Kidney capillary endothelial cell (primary cell): ENCODE measurements around the gene LIMD2.
A peak's percentile ranks its signal among the peaks of the same experiment; 100 is the strongest.

Source experiments
- DNase-seq: peaks from one replicate; pipeline ENCODE4 v3.0.0-alpha.2; 2018; ENCODE audit warnings: low spot score

Gene LIMD2

DNA sequence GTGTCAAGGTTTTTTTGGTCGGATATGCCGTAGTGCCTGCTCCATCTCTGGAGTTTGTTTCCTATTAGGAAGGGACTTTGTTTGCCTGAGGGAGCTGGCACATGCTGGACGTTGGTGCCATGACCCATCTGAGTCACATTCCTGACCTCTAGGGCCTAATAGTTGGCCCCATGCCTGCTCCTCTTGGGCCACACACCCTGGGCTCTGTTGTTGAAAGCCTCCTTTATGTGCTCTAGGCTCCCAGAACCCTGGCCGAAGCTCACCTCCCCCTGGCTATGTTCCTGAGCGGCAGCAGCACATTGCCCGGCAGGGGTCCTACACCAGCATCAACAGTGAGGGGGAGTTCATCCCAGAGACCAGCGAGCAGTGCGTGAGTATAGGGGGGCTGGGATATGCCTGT lies 18.4 kb downstream of the LIMD2 start:
- no peak for DNase-seq

DNA sequence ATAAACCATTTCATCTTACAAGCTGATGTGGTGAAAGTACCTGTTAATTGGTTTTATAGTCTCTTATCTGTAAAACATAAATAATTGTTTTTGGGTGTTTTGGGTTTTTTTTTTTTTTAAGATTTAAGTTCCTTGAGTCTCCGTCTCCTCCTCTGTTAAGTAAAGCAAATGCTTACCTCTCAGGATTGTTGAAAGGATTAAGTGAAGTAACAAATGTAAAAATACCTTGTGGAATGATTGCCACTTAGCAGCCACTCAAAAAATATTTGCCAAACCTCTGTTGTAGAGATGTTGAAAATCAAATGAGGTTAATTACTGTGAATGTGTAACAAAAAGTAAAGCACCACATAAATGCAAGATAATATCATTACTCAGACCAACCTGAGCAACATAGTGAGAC lies 19.2 kb downstream of the LIMD2 start:
- DNase-seq, result no peak

DNA sequence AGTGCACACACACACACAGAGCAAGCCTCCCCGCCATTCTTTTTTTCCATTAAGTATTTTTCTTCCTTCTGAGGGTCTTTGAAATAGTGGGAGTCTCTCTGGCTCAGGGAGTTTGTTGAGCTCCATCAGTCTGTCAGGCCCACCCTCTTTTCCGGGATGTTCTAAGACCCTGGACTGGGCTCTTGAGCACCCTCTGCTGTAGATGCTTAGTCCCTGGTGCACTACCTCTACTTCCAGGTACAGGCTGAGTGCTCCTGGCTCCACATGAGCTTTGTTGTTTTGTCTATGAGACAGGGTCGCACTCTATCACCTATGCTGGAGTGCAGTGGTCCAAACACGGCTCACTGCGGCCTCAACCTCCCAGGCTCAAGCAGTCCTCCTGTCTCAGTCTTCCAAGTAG lies 20.7 kb downstream of the LIMD2 start:
- no peak for DNase-seq

DNA sequence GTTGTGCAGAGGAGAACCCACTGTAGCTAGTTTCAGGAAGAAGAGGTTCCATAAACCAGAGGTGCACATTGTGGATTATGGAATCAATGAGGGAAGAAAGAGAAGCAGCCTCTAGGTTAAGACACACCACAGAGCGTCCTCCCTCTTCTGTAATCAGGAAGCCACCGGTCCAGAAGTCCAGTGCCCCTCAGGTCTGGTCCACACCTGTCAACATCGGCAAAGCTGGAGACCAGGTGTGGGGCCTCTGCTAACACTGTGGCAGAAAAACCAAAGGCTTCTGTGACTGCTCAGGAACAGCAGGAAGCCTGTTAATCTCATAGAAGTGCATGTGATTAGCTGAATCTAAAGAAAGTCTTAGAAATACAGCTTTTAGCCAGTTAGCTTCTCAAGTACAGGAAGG lies 23.3 kb downstream of the LIMD2 start:
- no peak for DNase-seq

DNA sequence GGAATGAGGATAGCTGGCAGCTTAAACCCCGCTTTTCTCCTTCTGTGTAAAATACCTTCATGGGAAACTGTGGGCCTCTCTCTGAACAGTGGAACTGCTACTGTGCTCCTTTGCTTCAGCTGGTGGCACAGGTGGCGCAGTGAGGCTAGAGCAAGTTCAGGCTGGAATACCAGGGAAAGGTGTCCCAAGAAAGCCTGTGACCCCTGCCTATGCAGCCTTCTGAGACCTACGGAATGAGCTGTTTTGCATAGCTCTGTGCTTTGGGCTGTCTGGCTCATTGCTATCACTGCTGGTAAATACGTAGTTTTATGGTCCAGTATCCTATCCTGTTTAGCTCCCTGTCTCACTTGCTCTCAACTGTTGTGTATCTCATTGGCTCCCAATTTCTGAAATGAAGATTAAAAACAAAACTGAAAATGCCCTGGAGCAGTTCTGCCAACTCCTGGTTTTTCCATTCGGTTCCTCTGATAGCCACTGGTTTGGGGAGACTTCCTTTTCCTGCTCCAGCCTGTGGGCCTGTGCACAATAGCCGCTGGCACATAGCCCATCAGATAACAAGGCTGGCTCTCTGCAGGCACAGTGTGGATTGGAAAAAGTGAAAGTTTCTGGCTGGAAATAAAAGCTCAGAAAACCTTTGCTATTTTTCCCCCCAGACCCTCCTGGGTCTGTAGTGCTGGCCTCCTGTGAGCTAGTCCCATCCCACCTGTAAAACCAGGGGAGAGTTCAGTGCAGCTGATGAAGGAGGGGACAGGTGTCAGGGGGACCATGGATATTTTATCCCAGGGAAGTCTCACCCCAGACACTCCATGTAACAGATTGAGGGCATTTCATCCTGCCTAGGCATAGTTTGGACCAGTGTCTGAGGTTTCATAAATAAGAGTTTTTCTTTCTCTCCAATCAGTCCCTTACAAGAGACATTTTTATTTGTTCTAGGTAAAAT lies 24.0 kb downstream of the LIMD2 start:
- DNase-seq, result peak; percentile 93

DNA sequence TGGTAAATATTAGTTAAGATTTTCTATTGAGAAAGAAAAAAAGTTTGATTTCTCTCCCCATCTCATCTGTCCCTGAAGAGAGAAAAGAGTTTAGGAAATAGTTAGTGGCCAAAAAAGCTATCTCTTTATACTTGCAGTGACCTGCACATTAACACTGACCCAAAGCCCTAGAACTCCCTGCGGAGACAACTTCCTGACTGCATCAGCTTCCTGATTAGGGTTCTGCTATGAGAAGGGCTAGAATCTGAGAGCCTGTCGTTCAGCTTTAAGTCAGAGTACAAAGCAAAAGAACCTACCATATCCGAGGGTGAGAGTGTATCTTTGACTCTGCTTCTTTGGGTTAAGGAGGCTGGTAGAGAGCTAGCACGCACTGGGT lies 24.7 kb downstream of the LIMD2 start:
- peak; percentile 64 for DNase-seq

DNA sequence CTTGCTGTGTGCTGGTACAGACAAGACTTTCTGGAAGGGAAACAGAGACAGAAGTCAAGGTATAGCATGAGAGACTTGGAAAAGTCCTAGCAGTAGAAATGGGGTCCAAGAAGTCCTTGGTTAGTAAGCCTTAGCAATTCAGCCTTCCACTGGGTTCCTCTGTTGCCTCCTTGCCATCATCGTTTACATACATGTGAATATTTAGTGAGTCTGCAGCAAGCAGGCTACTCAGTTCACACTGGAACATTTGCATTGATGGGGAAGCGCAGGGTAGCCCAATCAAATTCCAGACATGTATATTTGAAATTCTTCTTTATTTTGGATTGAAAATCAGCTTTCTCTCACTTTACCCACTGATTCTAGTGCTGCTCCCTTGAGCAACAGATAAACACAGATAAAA lies 27.1 kb downstream of the LIMD2 start:
- DNase-seq, result no peak

DNA sequence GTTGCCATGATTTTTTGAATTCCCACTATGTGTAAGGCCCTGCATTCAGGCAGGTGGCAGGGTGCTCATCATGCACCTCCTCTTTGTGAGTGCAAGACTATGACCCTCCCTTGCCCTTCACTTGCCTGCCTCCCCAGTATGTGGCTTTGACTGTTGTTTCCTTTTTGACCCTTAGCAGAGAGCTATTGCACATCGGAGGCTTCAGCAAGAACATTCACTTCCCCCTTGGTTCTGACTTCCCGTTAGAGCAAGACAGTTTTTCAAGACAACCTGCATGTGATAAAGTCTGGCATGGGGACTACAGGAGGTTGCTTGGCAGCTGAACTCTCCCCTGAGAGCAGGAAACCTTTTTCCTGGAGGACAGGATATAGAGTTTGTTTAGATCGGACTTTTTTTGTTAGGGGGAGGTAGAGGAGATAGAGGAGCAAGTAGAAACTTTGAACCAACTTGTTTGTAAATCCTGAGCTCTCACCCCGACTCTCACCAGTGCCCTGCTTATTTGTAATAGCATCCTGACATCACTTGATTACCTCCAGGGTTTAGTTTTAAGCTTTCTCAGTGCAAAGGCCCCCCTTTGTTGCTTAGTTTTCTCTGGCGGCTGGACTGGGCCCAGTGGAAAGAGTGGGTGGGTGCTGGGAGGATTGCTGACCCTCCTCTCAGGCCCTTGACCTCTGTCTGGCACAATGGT lies 34.3 kb downstream of the LIMD2 start:
- peak; percentile 44 for DNase-seq

DNA sequence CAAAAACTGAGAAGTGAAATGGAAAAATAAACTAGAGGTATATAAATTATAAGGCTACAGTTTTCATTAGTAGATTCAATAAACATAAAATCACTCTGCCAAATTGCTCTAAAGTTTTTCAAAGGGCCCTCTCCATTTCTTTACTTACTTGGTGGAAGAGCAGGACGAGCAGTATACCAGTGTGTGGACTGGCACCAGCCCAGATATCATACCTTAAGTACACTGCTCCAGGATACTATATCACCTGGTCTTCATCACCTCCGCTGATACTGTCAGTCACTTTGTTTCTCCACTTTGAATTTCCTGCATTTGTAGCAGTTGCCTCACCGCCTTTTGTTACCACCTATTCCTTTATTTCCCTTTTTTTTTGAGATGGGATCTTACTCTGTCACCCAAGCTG lies 40.1 kb downstream of the LIMD2 start:
- no peak for DNase-seq

DNA sequence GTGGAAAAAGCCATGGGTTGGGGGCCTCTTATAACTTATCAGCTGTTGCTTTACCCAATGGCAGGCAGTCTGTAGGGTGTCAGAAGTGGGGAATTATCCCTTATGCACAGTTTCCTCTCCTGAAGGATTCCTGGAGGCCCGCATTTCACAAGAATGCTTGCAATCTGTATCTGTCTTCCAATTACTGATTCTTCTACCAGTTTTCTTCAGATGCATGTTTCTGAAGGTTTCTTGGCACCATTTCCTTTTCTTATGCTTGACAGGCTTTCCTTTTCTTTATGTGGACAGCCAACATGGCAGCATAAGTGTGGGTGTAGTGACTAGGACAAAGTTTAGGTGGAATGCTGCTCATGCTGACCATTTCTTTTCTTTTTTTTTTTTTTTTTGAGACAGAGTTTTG lies 41.6 kb downstream of the LIMD2 start:
- no peak for DNase-seq

DNA sequence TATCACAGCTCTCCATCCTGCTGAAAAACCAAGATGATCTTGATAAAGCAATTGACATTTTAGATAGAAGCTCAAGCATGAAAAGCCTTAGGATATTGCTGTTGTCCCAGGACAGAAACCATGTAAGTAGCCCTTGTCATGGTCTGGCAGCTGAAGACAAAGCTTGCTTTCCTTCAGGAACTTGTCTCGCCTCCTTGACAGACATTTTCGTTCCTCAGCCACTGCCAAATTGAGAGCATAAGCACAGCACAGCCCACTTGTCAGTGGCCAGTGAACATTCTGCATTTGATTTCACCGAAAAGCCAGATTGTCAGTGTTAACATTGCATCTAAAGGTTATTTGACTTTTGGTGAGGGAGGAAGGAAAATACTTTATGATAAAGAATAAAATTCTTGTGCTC lies 42.1 kb downstream of the LIMD2 start:
- no peak for DNase-seq

DNA sequence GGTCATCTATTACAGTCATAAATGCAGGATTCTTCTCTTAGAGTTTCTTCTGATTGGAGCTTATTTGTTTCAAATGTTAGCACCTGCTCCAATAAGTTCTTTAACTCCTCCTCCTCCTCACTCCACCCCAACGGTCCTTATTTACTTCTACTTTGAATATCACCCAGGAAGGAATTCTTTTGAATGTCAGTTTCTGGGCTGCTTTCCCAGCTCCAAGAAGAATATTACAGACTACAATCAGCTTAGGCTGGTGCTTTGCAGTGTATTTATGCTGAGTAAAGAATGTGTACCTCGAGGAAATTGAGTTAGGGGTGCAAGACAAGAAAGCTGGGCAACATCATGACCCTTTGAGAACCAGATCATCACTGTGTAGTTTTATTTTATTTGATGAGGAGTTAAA lies 46.9 kb downstream of the LIMD2 start:
- DNase-seq, result no peak

DNA sequence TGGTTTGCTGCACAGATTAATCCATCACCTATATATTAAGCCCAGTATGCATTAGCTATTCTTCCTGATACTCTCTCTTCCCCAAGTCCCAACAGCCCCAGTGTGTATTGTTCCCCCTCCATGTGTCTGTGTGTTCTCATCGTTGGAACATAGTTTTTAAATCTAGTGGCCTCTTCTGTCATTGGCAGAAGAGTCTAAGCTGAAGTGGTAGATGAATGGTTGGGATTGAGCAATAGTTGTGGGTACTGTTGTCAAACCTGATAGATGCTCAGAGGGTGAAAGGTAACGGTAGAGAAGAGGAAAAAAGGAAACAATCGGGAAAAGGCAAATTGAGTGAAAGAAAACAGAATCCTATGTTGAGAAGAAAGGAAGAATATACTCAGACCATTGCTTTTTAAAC lies 47.8 kb downstream of the LIMD2 start:
- no peak for DNase-seq

DNA sequence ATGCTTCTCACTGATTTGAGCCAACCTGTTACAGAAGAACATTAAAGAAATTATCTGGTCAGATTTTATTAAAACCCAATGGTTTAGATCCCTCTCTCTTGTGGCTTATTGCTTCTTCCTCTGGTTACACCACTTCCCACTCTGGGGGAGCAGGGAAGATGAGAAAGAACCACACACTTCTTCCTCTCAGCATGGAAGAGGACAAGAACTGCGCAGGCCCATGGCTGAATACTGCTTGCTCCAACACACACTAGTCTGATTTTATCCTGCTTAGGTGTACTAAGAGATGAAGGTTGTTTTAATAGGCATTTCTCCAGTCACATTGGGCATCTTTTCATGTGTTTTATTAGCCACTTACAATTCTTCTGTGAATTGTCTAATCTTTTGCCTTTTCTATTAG lies 50.1 kb downstream of the LIMD2 start:
- no peak for DNase-seq

DNA sequence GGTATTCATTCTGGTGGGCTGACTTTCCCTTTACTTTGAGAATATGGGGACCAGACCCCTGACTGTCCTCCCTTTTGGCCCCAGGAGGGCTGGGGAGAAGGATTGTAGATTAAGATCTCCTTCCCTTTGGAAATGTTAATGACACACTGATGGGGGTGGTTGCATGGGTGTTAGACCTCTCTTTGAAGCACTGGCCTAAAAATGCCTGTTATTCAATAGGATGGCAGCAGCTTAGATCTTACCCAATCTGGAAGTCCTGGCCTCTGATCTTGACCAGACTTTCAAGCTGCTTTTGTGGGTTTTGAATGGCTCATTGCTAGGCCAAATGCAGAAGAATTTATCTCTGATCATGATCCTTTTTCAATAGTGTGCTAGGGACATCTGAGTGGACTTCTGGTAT lies 52.0 kb downstream of the LIMD2 start:
- no peak for DNase-seq

DNA sequence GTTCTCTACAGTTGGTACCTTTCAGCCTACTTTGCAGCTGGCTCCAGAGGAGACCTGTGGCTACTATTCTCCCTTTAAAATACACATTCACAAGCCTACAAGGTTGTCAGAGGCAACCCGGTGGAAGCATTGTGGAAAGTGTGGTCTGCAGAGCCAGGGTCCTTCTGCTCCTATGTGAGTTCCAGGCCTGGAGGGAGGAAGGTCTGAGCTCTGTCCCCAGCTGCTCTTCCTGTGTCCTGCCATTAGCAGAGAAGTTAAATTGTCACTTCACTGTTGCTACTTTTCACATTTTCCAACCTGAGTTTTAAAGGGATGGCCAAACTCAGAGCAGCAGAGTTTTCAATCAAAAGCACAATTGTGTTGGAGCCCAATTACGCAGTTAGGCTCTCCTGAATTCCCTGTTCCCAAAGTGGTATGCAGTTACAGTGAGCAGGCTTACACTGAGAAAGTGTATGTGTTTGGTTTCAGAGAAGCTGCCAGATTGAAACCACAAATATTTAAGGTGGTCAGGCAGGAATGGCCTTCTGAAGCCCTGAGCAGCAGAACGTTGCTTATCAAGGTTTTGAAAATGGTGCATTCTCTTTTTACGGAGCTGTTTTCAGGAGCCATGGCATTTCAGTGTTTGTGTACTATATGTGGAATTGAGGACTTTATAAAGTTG lies 52.7 kb downstream of the LIMD2 start:
- DNase-seq, result no peak

DNA sequence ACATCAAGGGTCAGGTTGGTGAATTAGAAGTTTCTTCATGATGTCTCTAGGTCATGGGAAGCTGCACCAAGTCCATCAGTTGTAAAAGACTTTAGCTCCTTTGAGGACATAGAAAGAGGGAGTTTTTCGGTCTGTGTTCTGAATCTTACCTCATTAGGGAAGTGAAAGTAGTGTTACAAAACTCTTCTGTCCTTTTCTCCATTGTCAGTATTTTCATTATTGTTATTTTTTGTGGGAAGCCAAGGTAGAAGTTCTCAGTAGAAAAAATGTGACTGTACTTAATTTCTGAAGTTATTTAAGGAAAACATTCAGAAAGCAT lies 53.5 kb downstream of the LIMD2 start:
- DNase-seq, result no peak
